Measurements from ENCODE around the gene LDLRAD4.

Gene LDLRAD4

GRCh38 chr18:13264091-13265007, 45.8 kb downstream of the LDLRAD4 start:
- Histone ChIP-seq H3K4me1 (no peaks in the 10 kb centered on the region), H3K9me3 (no peaks in the 10 kb centered on the region), H3K27me3 (ENCODE audit: low read depth) (0 out of 2 replicates have a peak, but pooled peaks cover 2% of the 10 kb centered on the region), H3K36me3 (replicated peaks) (no peaks in the 10 kb centered on the region), H3K4me3 (no peak overlapping the region)
- in situ Hi-C loops (cut with MboI; ENCODE audit: low sequenced_read_pairs) = no loop called here
- no peak for DNase-seq (ENCODE audit: low spot score in 2 of 2)

- Histone ChIP-seq H3K4me3 (no peak overlapping the region), H3K9me3 (no peaks in the 10 kb centered on the region), H3K27me3 (ENCODE audit: low read depth) (no peaks in the 10 kb centered on the region), H3K36me3 (replicated peaks) (no peaks in the 10 kb centered on the region), H3K4me1 (no peaks in the 10 kb centered on the region)
- DNase-seq (ENCODE audit: low spot score in 2 of 2) = no peak
- in situ Hi-C loops (cut with MboI; ENCODE audit: low sequenced_read_pairs) = no loop called here
These were observed 46.7 kb downstream of the LDLRAD4 start for GRCh38 chr18:13265008-13265910.

- Histone ChIP-seq H3K4me1 (no peaks in the 10 kb centered on the region), H3K9me3 (no peaks in the 10 kb centered on the region), H3K4me3 (no peak overlapping the region), H3K27me3 (ENCODE audit: low read depth) (no peaks in the 10 kb centered on the region), H3K36me3 (replicated peaks) (no peaks in the 10 kb centered on the region)
- in situ Hi-C loops (cut with MboI; ENCODE audit: low sequenced_read_pairs) = no loop called here
- no peak for DNase-seq (ENCODE audit: low spot score in 2 of 2)
These were observed 47.3 kb downstream of the LDLRAD4 start for GRCh38 chr18:13265911-13266217.

GRCh38 chr18:13266218-13267100, 47.9 kb downstream of the LDLRAD4 start:
- no peak overlapping the region for H3K4me3 ChIP-seq
- no peaks in the 10 kb centered on the region for H3K27me3 ChIP-seq (ENCODE audit: low read depth)
- no peak for DNase-seq (ENCODE audit: low spot score in 2 of 2)
- H3K4me1 ChIP-seq = no peaks in the 10 kb centered on the region
- no peaks in the 10 kb centered on the region for H3K9me3 ChIP-seq
- in situ Hi-C loops (cut with MboI; ENCODE audit: low sequenced_read_pairs) = no loop called here
- no peaks in the 10 kb centered on the region for H3K36me3 ChIP-seq (replicated peaks)

- Histone ChIP-seq H3K9me3 (no peaks in the 10 kb centered on the region), H3K36me3 (replicated peaks) (no peaks in the 10 kb centered on the region), H3K4me1 (no peaks in the 10 kb centered on the region), H3K27me3 (ENCODE audit: low read depth) (no peaks in the 10 kb centered on the region), H3K4me3 (no peak overlapping the region)
- in situ Hi-C loops (cut with MboI; ENCODE audit: low sequenced_read_pairs) = no loop called here
- no peak for DNase-seq (ENCODE audit: low spot score in 2 of 2)
These were observed 48.9 kb downstream of the LDLRAD4 start for GRCh38 chr18:13267431-13267873.

GRCh38 chr18:13268158-13269012, 49.8 kb downstream of the LDLRAD4 start:
- no peaks in the 10 kb centered on the region for H3K27me3 ChIP-seq (ENCODE audit: low read depth)
- H3K36me3 ChIP-seq (replicated peaks) = no peaks in the 10 kb centered on the region
- in situ Hi-C loops (cut with MboI; ENCODE audit: low sequenced_read_pairs) = no loop called here
- H3K4me1 ChIP-seq = no peaks in the 10 kb centered on the region
- no peak overlapping the region for H3K4me3 ChIP-seq
- H3K9me3 ChIP-seq = no peaks in the 10 kb centered on the region
- DNase-seq (ENCODE audit: low spot score in 2 of 2) = peak; percentile 3 to 29

GRCh38 chr18:13269013-13269280, 50.4 kb downstream of the LDLRAD4 start:
- DNase-seq (ENCODE audit: low spot score in 2 of 2) = no peak
- H3K27me3 ChIP-seq (ENCODE audit: low read depth) = no peaks in the 10 kb centered on the region
- H3K4me3 ChIP-seq = no peak overlapping the region
- in situ Hi-C loops (cut with MboI; ENCODE audit: low sequenced_read_pairs) = no loop called here
- H3K4me1 ChIP-seq = no peaks in the 10 kb centered on the region
- no peaks in the 10 kb centered on the region for H3K9me3 ChIP-seq
- no peaks in the 10 kb centered on the region for H3K36me3 ChIP-seq (replicated peaks)

GRCh38 chr18:13269521-13270011, 51.0 kb downstream of the LDLRAD4 start:
- no peaks in the 10 kb centered on the region for H3K4me1 ChIP-seq
- no peak for DNase-seq (ENCODE audit: low spot score in 2 of 2)
- in situ Hi-C loops (cut with MboI; ENCODE audit: low sequenced_read_pairs) = no loop called here
- H3K27me3 ChIP-seq (ENCODE audit: low read depth) = no peaks in the 10 kb centered on the region
- no peak overlapping the region for H3K4me3 ChIP-seq
- H3K36me3 ChIP-seq (replicated peaks) = no peaks in the 10 kb centered on the region
- no peaks in the 10 kb centered on the region for H3K9me3 ChIP-seq

GRCh38 chr18:13270279-13270855, 51.8 kb downstream of the LDLRAD4 start:
- no peaks in the 10 kb centered on the region for H3K36me3 ChIP-seq (replicated peaks)
- in situ Hi-C loops (cut with MboI; ENCODE audit: low sequenced_read_pairs) = no loop called here
- no peaks in the 10 kb centered on the region for H3K27me3 ChIP-seq (ENCODE audit: low read depth)
- H3K4me3 ChIP-seq = no peak overlapping the region
- H3K9me3 ChIP-seq = no peaks in the 10 kb centered on the region
- no peak for DNase-seq (ENCODE audit: low spot score in 2 of 2)
- H3K4me1 ChIP-seq = no peaks in the 10 kb centered on the region

GRCh38 chr18:13271302-13271911, 52.8 kb downstream of the LDLRAD4 start:
- in situ Hi-C loops (cut with MboI; ENCODE audit: low sequenced_read_pairs) = no loop called here
- no peaks in the 10 kb centered on the region for H3K9me3 ChIP-seq

GRCh38 chr18:13272416-13272815, 53.9 kb downstream of the LDLRAD4 start:
- Histone ChIP-seq H3K4me1 (no peaks in the 10 kb centered on the region), H3K36me3 (replicated peaks) (no peaks in the 10 kb centered on the region), H3K9me3 (no peaks in the 10 kb centered on the region), H3K27me3 (ENCODE audit: low read depth) (no peaks in the 10 kb centered on the region), H3K4me3 (no peak overlapping the region)
- DNase-seq (ENCODE audit: low spot score in 2 of 2) = no peak
- in situ Hi-C loops (cut with MboI; ENCODE audit: low sequenced_read_pairs) = no loop called here

More at GRCh38 chr18:13271302-13271911, 52.8 kb downstream of the LDLRAD4 start:
- Histone ChIP-seq H3K4me3 (no peak overlapping the region), H3K36me3 (replicated peaks) (no peaks in the 10 kb centered on the region), H3K27me3 (ENCODE audit: low read depth) (no peaks in the 10 kb centered on the region), H3K4me1 (no peaks in the 10 kb centered on the region)
- no peak for DNase-seq (ENCODE audit: low spot score in 2 of 2)

- Histone ChIP-seq H3K9me3 (no peaks in the 10 kb centered on the region), H3K27me3 (ENCODE audit: low read depth) (no peaks in the 10 kb centered on the region), H3K4me1 (no peaks in the 10 kb centered on the region), H3K36me3 (replicated peaks) (no peaks in the 10 kb centered on the region), H3K4me3 (no peak overlapping the region)
- in situ Hi-C loops (cut with MboI; ENCODE audit: low sequenced_read_pairs) = no loop called here
- no peak for DNase-seq (ENCODE audit: low spot score in 2 of 2)
These were observed 55.2 kb downstream of the LDLRAD4 start for GRCh38 chr18:13273800-13274199.

Data from HAP-1 (cell line).